Loucy (cell line): ENCODE data around the gene CACNB3.
"Not testable (repeated sequence)": the region's sequence is repeated elsewhere in the genome, so short reads cannot be mapped to it uniquely, and the experiment has no call there.

Source experiments
- H2AFZ ChIP-seq: fragments of 200-600 bp; sonication (generic); 2 replicates; pipeline ENCODE4 v1.6.0; 2016; ENCODE audit warnings: antibody characterized with exemption, mild to moderate bottlenecking, low read length, moderate library complexity
- H3F3A ChIP-seq: fragments of 200-600 bp; 2 replicates; pipeline ENCODE4 v1.6.0; 2016; ENCODE audit warnings: antibody characterized with exemption, low read depth, mild to moderate bottlenecking
- H3K27me3 ChIP-seq: fragments of 200-600 bp; sonication (generic); 2 replicates; pipeline ENCODE4 v1.6.1; 2014; ENCODE audit warnings: low read length, mild to moderate bottlenecking; ENCODE audit not compliant: insufficient read depth, poor library complexity, severe bottlenecking
- H3K36me3 ChIP-seq: fragments of 200-600 bp; sonication (generic); 2 replicates; pipeline ENCODE4 v1.6.1; 2016; ENCODE audit warnings: low read length; ENCODE audit not compliant: insufficient read depth
- H3K4me1 ChIP-seq: fragments of 200-600 bp; sonication (generic); 2 replicates; pipeline ENCODE4 v1.5.1; 2014; ENCODE audit warnings: low read length, mild to moderate bottlenecking; ENCODE audit not compliant: insufficient read depth, poor library complexity, severe bottlenecking
- H3K4me2 ChIP-seq: fragments of 200-600 bp; sonication (generic); 2 replicates; pipeline ENCODE4 v1.6.0; 2014; ENCODE audit warnings: antibody characterized with exemption, low read length, low read depth, mild to moderate bottlenecking; ENCODE audit not compliant: poor library complexity, severe bottlenecking
- H3K4me3 ChIP-seq: fragments of 200-600 bp; sonication (generic); 2 replicates; pipeline ENCODE4 v1.5.1; 2014; ENCODE audit warnings: low read length, mild to moderate bottlenecking, mixed read lengths; ENCODE audit not compliant: poor library complexity, severe bottlenecking
- H3K79me2 ChIP-seq: fragments of 200-600 bp; sonication (generic); 2 replicates; pipeline ENCODE4 v1.6.1; 2014; ENCODE audit warnings: low read length; ENCODE audit not compliant: insufficient read depth
- H3K9ac ChIP-seq: fragments of 200-600 bp; sonication (generic); 2 replicates; pipeline ENCODE4 v1.6.0; 2014; ENCODE audit warnings: mild to moderate bottlenecking, low read depth, low read length, moderate library complexity; ENCODE audit not compliant: poor library complexity, severe bottlenecking
- H3K9me2 ChIP-seq: fragments of 200-600 bp; sonication (generic); replicated peaks from 2 replicates; pipeline ENCODE4 v1.6.1; 2016; ENCODE audit warnings: low read depth, low read length, mixed read lengths
- H3K9me3 ChIP-seq: fragments of 200-600 bp; sonication (generic); 2 replicates; pipeline ENCODE4 v1.6.1; 2014; ENCODE audit warnings: mild to moderate bottlenecking, antibody characterized with exemption, low read length, low read depth; ENCODE audit not compliant: insufficient read depth
- H4K20me1 ChIP-seq: fragments of 200-600 bp; sonication (generic); 2 replicates; pipeline ENCODE4 v1.6.0; 2014; ENCODE audit warnings: antibody characterized with exemption, low read length, mild to moderate bottlenecking; ENCODE audit not compliant: insufficient read depth, poor library complexity, severe bottlenecking
- CTCF ChIP-seq: fragments of 200-600 bp; sonication (generic); conservative IDR thresholded peaks from 2 replicates; pipeline ENCODE4 v1.5.1; 2014; ENCODE audit warnings: mild to moderate bottlenecking, antibody characterized with exemption, low read length
- EZH2phosphoT487 ChIP-seq: fragments of 200-600 bp; IDR thresholded peaks from 2 replicates; pipeline ENCODE4 v1.6.1; 2018; ENCODE audit warnings: antibody characterized with exemption, mild to moderate bottlenecking, moderate library complexity, borderline replicate concordance

CACNB3 gene

GRCh38 chr12:48851883-48852733 lies 33.8 kb downstream of the CACNB3 start, which contains the start of gene DDX23:
DDX23 (minus strand) TSS chr12:48852163; CDS start chr12:48845782, 6,381 bp downstream.
- peaks cover 23% of the 10 kb centered on the region for H3K4me1 ChIP-seq
- peaks cover 46% of the 10 kb centered on the region for H3K79me2 ChIP-seq
- H3K36me3 ChIP-seq = no peaks in the 10 kb centered on the region
- H3K4me2 ChIP-seq = peak within 1 kb of the TSS; percentile 98
- H3K9ac ChIP-seq = peak within 1 kb of the TSS; percentile 99
- H2AFZ ChIP-seq = peak within 1 kb of the TSS; percentile 91
- no peaks in the 10 kb centered on the region for H3K9me2 ChIP-seq
- TF ChIP-seq EZH2phosphoT487 = no peak
- no peak for TF ChIP-seq CTCF
- H3F3A ChIP-seq = no peaks in the 10 kb centered on the region
- no peaks in the 10 kb centered on the region for H3K9me3 ChIP-seq
- H3K4me3 ChIP-seq = peak within 1 kb of the TSS; percentile 90
- peaks cover 17% of the 10 kb centered on the region for H4K20me1 ChIP-seq
- no peaks in the 10 kb centered on the region for H3K27me3 ChIP-seq

- H4K20me1 ChIP-seq = peaks cover 13% of the 10 kb centered on the region
- H3K4me3 ChIP-seq = peak overlapping the region; percentile 90
- H3K9me3 ChIP-seq = no peaks in the 10 kb centered on the region
- peak overlapping the region; percentile 91 for H2AFZ ChIP-seq
- H3K27me3 ChIP-seq = no peaks in the 10 kb centered on the region
- TF ChIP-seq EZH2phosphoT487 = no peak
- peak; percentile 90 for TF ChIP-seq CTCF
- no peaks in the 10 kb centered on the region for H3F3A ChIP-seq
- no peaks in the 10 kb centered on the region for H3K9me2 ChIP-seq
- peaks cover 39% of the 10 kb centered on the region for H3K79me2 ChIP-seq
- H3K4me1 ChIP-seq = peaks cover 23% of the 10 kb centered on the region
- H3K9ac ChIP-seq = peak overlapping the region; percentile 99
- peak overlapping the region; percentile 98 for H3K4me2 ChIP-seq
- no peaks in the 10 kb centered on the region for H3K36me3 ChIP-seq
These were observed 34.7 kb downstream of the CACNB3 start for GRCh38 chr12:48852734-48853688.

- Histone ChIP-seq H4K20me1 (peaks cover 13% of the 10 kb centered on the region), H3F3A (no peaks in the 10 kb centered on the region), H2AFZ (no peak overlapping the region)
These were observed 36.2 kb downstream of the CACNB3 start for GRCh38 chr12:48854488-48854887.

GRCh38 chr12:48854932-48855331 lies 36.6 kb downstream of the CACNB3 start:
- Histone ChIP-seq H3K4me1 (peaks cover 17% of the 10 kb centered on the region), H4K20me1 (peaks cover 11% of the 10 kb centered on the region), H3K79me2 (peaks cover 21% of the 10 kb centered on the region)
- not testable (repeated sequence) for H3F3A ChIP-seq, H3K9me2 ChIP-seq, H3K4me3 ChIP-seq, H2AFZ ChIP-seq, H3K4me2 ChIP-seq, H3K9ac ChIP-seq, H3K9me3 ChIP-seq, H3K36me3 ChIP-seq, H3K27me3 ChIP-seq

More at GRCh38 chr12:48854488-48854887, 36.2 kb downstream of the CACNB3 start:
- H3K9me3 ChIP-seq = no peaks in the 10 kb centered on the region
- TF ChIP-seq CTCF (no peak), EZH2phosphoT487 (no peak)
- H3K4me1 ChIP-seq = peaks cover 22% of the 10 kb centered on the region
- H3K36me3 ChIP-seq = no peaks in the 10 kb centered on the region
- H3K27me3 ChIP-seq = no peaks in the 10 kb centered on the region
- no peaks in the 10 kb centered on the region for H3K9me2 ChIP-seq
- no peak overlapping the region for H3K9ac ChIP-seq
- no peak overlapping the region for H3K4me3 ChIP-seq
- H3K79me2 ChIP-seq = peaks cover 25% of the 10 kb centered on the region
- H3K4me2 ChIP-seq = no peak overlapping the region
